Astrocyte of the cerebellum (primary cell): ENCODE data around the gene GAS2L2.

Experiments used
- DNase-seq: peaks from one replicate; pipeline ENCODE4 v3.0.0-alpha.2; 2011; ENCODE audit warnings: low read depth
- H3K4me3 ChIP-seq: 2 replicates; pipeline ENCODE4 v1.5.1; 2011; ENCODE audit warnings: mild to moderate bottlenecking, low read depth, low read length, moderate library complexity
- in situ Hi-C: cut with HindIII; loops from 2 replicates; pipeline ENCODE4 v1.10.0; 2017; ENCODE audit warnings: low sequenced_read_pairs
- TF ChIP-seq, protein P1 (sequence below): IDR thresholded peaks from 2 replicates; pipeline ENCODE4 v1.5.1; 2012; ENCODE audit warnings: low read length, low read depth, moderate library complexity, mild to moderate bottlenecking; ENCODE audit errors: missing control alignments

GAS2L2 gene

DNA sequence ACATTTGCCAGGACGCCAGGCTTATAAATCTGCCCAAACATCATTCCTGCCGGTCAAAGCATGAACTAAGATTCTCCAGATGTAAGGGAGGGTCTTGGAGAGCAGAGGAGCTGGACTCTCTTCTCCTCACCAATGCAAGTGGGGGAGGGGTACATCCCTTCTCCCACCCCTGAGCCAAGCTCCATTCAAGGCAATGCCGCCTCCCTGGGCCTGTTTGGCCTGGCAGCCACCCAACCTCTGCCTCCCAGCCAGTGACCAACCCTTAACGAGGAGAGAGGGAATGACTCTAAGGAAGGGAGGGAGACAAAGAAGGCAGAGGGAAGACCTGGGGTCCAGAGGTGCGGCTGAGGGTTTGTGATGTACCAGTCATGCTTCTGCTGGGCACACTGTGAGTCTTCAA, 21.5 kb upstream of the GAS2L2 start:
- no peak overlapping the region for H3K4me3 ChIP-seq
- DNase-seq, result peak; percentile 37
- TF ChIP-seq, protein P1, sequence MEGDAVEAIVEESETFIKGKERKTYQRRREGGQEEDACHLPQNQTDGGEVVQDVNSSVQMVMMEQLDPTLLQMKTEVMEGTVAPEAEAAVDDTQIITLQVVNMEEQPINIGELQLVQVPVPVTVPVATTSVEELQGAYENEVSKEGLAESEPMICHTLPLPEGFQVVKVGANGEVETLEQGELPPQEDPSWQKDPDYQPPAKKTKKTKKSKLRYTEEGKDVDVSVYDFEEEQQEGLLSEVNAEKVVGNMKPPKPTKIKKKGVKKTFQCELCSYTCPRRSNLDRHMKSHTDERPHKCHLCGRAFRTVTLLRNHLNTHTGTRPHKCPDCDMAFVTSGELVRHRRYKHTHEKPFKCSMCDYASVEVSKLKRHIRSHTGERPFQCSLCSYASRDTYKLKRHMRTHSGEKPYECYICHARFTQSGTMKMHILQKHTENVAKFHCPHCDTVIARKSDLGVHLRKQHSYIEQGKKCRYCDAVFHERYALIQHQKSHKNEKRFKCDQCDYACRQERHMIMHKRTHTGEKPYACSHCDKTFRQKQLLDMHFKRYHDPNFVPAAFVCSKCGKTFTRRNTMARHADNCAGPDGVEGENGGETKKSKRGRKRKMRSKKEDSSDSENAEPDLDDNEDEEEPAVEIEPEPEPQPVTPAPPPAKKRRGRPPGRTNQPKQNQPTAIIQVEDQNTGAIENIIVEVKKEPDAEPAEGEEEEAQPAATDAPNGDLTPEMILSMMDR, result no peak
- in situ Hi-C loops, result no loop called here

DNA sequence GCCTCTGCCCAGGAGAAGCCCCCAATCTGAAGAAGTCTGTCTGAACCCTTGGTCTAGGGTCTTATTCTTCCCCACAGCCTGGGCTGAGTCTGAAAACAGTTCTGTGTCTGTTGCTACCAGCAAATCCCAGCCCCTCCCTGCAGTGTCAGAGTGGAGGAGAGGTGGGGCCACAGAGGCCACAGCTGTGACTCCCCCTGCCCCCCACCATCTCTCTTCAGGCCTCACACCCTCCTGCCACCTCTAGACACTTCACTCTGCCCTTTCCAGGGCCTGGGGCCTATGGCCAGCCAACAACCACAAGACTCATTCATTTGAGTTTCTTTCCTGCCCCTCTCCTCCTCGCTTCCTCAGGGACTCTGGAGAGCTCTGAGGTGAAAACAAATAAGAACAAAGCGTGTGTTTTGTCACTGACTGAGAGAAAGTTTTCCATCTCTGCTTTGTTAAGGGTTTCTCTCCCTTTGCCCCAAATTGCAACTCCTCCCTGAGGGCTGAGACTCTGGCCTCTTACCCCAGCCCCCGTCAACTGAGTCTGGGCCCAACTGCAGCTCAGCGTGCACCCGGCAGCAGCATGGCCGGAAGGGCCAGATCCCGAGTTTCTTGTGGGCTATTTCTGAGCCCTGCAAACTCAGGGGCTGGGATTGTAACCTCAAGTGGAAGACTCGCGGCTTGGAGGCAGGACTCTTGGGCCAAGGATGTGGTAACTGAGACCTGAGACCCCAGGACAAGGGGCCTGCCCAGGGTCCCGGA, 20.8 kb upstream of the GAS2L2 start:
- DNase-seq, result no peak
- TF ChIP-seq, protein P1, result no peak
- in situ Hi-C loops, result no loop called here
- H3K4me3 ChIP-seq, result no peak overlapping the region

DNA sequence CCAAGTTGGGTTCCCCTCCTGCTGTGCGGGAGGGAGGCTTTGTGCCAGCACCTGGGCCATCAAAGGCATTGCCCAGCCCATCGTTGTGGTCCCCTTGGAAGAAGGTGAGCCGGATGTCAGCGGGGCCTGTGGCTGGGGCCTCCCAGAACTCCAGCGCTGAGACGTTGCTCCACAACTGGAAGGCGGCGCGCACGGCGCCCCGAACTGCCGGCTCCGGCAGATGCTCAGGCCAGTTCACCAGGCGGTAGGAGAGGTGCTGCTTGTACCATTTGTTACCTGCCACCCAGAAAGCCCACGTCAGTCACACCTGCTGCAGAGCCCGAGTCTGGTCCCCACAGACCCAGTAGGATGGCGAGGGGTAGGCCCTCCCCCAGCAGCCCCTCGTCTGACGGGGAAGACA, 20.1 kb upstream of the GAS2L2 start:
- in situ Hi-C loops, result no loop called here
- DNase-seq, result no peak
- no peak overlapping the region for H3K4me3 ChIP-seq
- TF ChIP-seq, protein P1, result no peak

DNA sequence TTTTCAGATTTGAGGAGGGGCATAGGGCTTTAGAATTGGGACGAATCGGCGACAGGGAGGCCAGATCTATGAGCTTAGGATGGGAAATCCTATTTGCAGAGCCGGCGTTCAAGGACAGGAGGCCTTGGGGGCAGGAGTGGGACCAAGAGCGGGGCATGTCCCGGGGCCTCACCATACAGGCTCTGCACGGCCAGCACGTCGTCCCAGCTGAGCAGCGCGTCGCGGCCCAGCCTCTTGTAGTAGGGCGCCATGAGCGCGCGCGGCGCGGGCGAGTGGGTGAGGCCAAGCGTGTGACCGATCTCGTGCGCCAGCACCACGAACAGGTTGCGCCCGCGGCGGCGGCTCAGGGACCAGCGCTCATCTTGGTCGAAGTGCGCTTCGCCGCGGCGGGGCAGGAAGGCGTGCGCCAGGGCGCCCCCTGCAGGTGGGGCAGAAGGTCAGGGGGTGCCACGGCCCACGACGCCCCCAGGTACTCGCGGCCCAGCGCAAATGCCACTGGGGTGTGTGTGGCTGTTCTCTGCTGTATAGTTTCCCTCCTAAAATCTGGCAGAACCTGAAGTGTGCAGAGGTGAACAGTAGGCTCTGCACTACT, 17.0 kb upstream of the GAS2L2 start:
- no peak overlapping the region for H3K4me3 ChIP-seq
- TF ChIP-seq, protein P1, result peak; percentile 16
- in situ Hi-C loops, result no loop called here
- no peak for DNase-seq

DNA sequence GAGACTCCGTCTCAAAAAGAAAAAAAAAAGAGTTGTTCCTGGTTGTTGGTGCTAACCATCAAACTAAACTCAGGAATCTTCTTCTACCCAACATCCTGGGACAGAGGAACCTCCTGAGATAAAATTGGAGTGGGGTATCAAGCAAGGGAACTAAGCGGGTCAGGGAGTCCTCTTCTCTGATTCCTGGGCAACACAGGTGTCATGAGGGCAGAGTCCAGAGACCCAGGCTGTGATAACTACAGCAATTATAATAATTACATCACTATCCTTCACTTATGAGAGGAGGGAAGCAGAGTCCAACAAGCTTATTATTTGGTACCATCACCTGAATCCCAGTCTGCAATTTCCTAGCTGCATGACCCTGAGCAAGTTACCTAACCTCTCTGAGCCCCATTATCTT, 15.8 kb upstream of the GAS2L2 start:
- in situ Hi-C loops, result no loop called here
- TF ChIP-seq, protein P1, result no peak
- H3K4me3 ChIP-seq, result no peak overlapping the region

DNA sequence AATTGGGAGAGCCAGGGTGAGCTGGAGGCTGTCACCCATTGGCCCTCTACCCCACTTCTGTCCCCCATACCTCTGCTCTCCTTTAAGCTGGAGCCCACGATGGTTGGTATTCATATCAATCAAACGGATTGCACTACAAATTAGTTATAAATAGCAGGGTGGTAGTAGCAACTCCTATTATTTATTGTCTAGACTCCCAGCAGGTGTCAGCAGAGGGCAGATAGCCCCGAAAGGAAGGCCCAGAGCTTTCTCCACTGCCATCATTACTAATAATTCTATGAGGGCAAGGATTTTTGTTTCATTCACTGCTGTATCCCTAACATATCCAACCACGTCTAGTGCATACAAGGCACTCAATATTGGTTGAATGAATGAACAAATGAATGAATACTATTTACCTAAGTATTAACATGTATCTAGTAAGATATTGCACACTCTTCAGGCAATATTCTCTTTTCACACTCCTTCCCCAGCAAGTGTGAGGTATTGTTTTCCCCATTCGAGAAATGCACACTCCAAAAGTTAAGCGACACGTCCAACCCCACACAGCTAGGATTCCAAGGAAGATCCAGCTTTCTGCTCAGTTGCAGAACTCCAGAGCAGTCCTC, 14.0 kb upstream of the GAS2L2 start:
- TF ChIP-seq, protein P1, result peak; percentile 71
- in situ Hi-C loops, result no loop called here
- no peak for DNase-seq
- H3K4me3 ChIP-seq, result no peak overlapping the region

More for the DNA sequence above, 15.8 kb upstream of the GAS2L2 start:
- DNase-seq, result no peak
